Lower leg skin (tissue), 4 donors: ENCODE measurements around the gene BCAR1. TPM values are rescaled to one million over a fixed set of nuclear protein-coding genes. Genes with fewer than 3 reads are reported as not detected.

ENCODE experiments used
- DNase-seq, 2 donors: peaks; one replicate each; pipeline ENCODE4 v3.0.0-alpha.2; 2019; ENCODE audit warnings: low spot score in 2 of 2
- H3K4me3 ChIP-seq: fragments of 200-600 bp; sonication (generic); 2 replicates; pipeline ENCODE4 v1.5.1; 2017; ENCODE audit warnings: mild to moderate bottlenecking, low read depth; ENCODE audit not compliant: poor library complexity, severe bottlenecking
- POLR2A ChIP-seq, 2 donors: fragments of 450-650 bp; IDR thresholded peaks; one replicate each; pipeline ENCODE4 v1.6.1; 2016 to 2017; ENCODE audit warnings: antibody characterized with exemption in 2 of 2, mild to moderate bottlenecking in 1 of 2, moderate library complexity in 1 of 2
- WGBS, 2 donors: methylation state at CpG; one replicate each; pipeline ENCODE4 v1.1.5; 2018; 5-methylcytosine and 5-hydroxymethylcytosine counted together
- intact Hi-C: fragments of 100-400 bp; cut with DNase I; formaldehyde crosslinking; loops from one replicate; pipeline ENCODE4 v1.15.0; 2023; ENCODE audit warnings: low total_unique reads
- total RNA-seq, 4 donors: library from RNA; depleted of rRNA; stranded (reverse); fragments of >200 nt; gene quantifications; one replicate each; pipeline ENCODE4 v1.1.0, GENCODE V29; 2016
- TF ChIP-seq, protein P1 (sequence below), 3 donors: fragments of 450-650 bp; IDR thresholded peaks; one replicate each; pipeline ENCODE4 v1.5.1; 2016; ENCODE audit warnings: antibody characterized with exemption in 3 of 3, mild to moderate bottlenecking in 3 of 3, moderate library complexity in 2 of 3

The BCAR1 gene
- total RNA-seq, 4 donors from 2014 or later = 16.4 to 38.1 (median 28.8) TPM

DNA sequence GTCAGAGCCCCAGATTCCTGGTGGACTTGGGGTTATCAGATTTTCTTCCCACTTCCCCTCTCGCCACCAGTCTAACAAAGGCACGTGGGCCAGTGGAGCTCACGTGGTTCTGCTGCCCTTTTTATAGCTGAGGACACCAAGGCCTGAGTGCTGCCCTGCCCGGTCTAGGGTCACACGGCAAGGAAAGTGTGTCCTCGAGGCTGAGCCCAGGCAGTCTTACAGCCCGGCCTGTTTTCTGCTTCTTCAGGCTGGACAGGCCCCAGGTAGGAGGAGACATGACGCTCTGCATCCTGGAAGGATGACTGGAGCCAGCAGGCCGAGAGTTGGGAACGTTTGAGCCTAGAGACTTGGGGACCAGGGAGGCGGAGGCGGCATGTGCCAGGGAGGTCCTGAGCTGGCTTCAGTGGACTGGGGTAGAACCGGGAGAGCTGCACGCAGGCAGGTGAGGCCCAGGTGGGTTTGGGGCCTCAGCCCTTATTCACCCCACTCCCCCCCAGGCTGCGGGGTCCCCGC lies 29.1 kb downstream of the BCAR1 start:
- DNase-seq = no peak
- TF ChIP-seq, protein P1, sequence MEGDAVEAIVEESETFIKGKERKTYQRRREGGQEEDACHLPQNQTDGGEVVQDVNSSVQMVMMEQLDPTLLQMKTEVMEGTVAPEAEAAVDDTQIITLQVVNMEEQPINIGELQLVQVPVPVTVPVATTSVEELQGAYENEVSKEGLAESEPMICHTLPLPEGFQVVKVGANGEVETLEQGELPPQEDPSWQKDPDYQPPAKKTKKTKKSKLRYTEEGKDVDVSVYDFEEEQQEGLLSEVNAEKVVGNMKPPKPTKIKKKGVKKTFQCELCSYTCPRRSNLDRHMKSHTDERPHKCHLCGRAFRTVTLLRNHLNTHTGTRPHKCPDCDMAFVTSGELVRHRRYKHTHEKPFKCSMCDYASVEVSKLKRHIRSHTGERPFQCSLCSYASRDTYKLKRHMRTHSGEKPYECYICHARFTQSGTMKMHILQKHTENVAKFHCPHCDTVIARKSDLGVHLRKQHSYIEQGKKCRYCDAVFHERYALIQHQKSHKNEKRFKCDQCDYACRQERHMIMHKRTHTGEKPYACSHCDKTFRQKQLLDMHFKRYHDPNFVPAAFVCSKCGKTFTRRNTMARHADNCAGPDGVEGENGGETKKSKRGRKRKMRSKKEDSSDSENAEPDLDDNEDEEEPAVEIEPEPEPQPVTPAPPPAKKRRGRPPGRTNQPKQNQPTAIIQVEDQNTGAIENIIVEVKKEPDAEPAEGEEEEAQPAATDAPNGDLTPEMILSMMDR (IDR thresholded peaks at IDR 0.05) = no peak
- no peak for TF ChIP-seq POLR2A (IDR thresholded peaks at IDR 0.05)
- intact Hi-C loops = no loop called here

DNA sequence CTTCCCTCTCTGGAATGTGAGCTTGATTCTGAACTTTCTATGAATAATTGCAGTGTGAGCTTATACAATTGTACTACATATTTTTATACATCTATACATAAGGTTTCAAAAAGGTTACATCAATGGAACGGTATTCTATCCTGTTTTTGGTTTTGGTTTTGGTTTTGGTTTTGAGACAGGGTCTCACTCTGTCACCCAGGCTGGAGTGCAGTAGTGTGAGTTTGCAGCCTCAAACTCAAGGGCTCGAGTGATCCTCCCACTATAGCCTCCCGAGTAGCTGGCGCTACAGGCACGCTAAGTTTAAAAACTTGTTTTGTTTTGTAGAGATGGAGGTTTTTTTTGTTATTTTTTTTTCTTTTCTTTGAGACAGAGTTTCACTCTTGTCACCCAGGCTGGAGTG lies 31.6 kb downstream of the BCAR1 start:
- intact Hi-C loops = no loop called here
- WGBS, 2 donors = 50 to 76% methylated on average over 5 of the region's 5 CpGs
- H3K4me3 ChIP-seq = no peak overlapping the region
- DNase-seq = no peak
- TF ChIP-seq, protein P1 (IDR thresholded peaks at IDR 0.05) = no peak
- no peak for TF ChIP-seq POLR2A (IDR thresholded peaks at IDR 0.05)

More for the DNA sequence above, 29.1 kb downstream of the BCAR1 start:
- no peak overlapping the region for H3K4me3 ChIP-seq
- WGBS, 2 donors = 68 to 82% methylated on average over 10 to 16 of the region's 16 CpGs

DNA sequence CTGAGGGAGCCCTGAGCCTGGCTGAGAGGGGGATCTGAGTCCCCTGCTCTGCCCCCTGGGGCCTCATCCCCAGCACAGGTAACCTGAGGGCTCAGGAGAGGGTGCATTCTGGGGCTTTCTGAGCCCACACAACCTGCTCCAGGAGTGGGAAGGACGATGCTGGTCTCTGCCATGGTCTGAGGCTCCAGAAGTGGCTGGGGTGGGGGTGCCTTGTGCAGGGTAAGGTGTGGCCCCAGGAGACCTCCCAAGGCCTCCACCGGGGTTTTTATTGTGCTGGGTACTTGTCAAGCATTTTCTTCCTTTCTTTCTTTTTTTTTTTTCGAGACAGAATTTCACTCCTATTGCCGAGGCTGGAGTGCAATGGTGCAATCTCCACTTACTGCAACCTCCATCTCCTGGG lies 32.3 kb downstream of the BCAR1 start:
- no peak for DNase-seq
- H3K4me3 ChIP-seq = no peak overlapping the region
- TF ChIP-seq, protein P1 (IDR thresholded peaks at IDR 0.05) = no peak
- TF ChIP-seq POLR2A (IDR thresholded peaks at IDR 0.05) = no peak
- 64 to 72% methylated on average over 4 of the region's 4 CpGs for WGBS, 2 donors
- intact Hi-C loops = no loop called here

DNA sequence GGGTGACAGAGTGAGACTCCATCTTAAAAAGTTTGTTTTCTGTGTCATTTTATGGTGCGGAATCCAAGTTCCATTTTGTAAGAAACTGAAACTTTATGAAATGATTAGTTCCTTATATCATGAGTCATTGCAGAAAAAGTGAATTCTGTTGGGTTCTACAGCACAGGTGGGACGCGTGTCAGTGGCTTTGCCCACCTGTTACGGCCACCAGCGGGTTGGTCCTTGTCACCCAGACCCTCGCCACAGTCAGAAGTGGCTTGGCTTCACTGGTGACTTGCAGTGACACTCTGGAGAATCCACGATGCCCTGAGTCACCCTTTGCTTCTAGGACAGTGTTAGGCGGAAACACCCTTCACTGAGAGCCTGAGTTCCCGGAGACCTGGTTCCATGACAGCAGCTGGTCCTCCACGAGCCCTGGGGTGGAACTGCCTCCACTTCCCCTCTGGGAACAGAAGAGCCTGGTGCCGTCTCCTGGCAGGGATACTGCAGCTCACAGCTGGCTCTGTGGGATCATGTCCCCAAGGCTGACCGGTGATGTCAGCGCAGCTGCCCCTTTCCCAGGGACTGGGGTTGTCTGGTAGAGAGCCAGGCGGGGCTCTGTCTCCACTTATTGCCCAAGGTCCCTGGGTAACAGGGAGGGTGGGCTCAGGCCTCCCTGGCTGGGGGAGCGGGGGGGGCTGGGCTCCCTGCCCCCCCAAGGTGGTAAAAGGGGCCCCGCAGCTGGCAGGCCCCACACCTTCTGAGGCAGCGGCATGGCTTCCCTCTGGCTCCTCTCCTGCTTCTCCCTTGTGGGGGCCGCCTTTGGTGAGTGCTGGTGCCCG lies 33.0 kb downstream of the BCAR1 start, which contains the start of gene CTRB1:
TSS of gene CTRB1 (plus strand) at position 733 of the 821 bp plus-strand sequence. CDS start at position 753, 20 bp downstream.
- DNase-seq = no peak
- 74 to 77% methylated on average over 16 to 17 of the region's 19 CpGs for WGBS, 2 donors
- intact Hi-C loops = no loop called here

DNA sequence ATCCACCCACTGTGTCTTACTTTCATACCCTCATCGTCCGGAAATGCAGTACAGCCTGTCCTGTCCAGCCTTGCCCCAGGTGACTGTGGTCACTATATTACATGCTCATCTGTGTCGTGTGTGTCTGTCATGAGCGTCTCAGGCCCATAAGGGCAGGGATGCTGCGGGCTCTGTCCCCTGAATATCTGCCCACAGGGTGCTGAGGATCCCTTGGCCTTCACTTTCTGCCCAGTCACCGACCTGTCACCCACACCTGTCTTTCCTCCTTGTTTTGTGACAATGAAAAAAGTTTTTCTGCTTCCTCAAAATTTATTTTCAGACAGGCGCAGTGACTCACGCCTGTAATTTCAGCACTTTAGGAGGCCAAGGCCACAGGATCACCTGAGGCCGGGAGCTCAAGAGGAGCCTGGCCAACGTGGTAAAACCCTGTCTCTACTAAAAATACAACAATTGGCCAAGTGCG lies 34.0 kb downstream of the BCAR1 start:
- WGBS, 2 donors = 89 to 92% methylated on average over 11 of the region's 11 CpGs
- DNase-seq = no peak
- no peak overlapping the region for H3K4me3 ChIP-seq
- intact Hi-C loops = no loop called here
- no peak for TF ChIP-seq POLR2A (IDR thresholded peaks at IDR 0.05)
- TF ChIP-seq, protein P1 (IDR thresholded peaks at IDR 0.05) = no peak

More for the DNA sequence above, 33.0 kb downstream of the BCAR1 start, which contains the start of gene CTRB1:
- no peak within 1 kb of the TSS for H3K4me3 ChIP-seq
- TF ChIP-seq, protein P1 (IDR thresholded peaks at IDR 0.05) = no peak
- TF ChIP-seq POLR2A (IDR thresholded peaks at IDR 0.05) = no peak
